GM12801 (cell line): ENCODE results near the gene CACNA1S.

Experiments
- TF ChIP-seq, protein P1 (sequence below): IDR thresholded peaks from one replicate; pipeline ENCODE4 v1.5.1; 2011; ENCODE audit warnings: control low read depth; ENCODE audit not compliant: insufficient read length; ENCODE audit errors: extremely low read depth

The CACNA1S gene

DNA sequence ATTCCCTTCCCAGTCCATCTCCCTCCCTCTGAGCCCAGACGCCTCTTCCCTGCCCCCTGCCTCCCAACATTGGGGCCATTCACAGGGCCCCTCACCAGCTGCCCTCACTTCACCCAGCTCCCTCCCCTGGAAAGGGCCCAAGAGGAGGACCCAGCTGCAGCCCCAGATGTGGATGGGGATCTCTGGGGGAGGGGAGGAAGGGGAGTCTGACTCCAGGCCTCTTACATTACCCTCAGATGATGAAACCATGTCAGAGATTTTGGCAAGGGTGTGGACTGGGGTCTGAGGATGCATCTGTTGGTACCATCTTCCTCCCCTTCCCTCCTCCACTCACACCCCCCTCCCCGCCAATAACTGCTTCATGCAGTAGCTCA is 87.6 kb downstream of the CACNA1S start:
- TF ChIP-seq, protein P1, sequence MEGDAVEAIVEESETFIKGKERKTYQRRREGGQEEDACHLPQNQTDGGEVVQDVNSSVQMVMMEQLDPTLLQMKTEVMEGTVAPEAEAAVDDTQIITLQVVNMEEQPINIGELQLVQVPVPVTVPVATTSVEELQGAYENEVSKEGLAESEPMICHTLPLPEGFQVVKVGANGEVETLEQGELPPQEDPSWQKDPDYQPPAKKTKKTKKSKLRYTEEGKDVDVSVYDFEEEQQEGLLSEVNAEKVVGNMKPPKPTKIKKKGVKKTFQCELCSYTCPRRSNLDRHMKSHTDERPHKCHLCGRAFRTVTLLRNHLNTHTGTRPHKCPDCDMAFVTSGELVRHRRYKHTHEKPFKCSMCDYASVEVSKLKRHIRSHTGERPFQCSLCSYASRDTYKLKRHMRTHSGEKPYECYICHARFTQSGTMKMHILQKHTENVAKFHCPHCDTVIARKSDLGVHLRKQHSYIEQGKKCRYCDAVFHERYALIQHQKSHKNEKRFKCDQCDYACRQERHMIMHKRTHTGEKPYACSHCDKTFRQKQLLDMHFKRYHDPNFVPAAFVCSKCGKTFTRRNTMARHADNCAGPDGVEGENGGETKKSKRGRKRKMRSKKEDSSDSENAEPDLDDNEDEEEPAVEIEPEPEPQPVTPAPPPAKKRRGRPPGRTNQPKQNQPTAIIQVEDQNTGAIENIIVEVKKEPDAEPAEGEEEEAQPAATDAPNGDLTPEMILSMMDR, result no peak

DNA sequence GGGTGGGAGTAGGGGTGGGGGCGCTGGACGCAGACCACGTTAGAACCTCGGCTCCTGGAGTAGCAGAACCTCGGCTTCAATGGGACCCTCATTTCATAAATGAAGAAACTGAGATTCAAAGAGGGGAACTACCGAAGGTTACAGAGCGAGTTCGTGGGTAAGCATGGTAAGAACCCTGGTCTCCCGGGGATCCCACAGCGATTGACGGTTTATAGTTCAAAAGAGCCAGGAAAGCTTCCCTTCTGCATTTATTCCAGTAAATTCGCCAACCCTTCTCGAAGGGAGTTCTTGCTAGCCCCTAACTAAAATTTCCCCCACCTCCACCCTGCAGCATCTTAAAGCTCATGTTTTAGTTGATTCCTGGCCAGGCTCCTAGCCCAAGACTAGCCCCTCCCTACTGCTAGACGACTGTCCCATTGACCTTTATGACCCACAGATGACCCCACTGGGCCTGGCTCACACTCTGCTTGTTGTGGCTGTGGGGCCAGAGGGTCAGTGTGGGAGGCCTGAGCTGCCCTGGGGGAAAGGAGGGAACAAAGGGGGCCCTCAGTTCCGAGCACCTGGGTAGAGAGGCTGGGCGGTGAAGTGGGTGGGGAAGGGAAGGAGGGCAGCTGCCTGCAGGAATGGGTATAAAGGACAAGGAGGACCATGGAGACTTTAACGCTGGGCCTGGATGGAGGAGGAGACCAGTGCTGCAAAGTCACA is 88.2 kb downstream of the CACNA1S start:
- TF ChIP-seq, protein P1, result no peak

DNA sequence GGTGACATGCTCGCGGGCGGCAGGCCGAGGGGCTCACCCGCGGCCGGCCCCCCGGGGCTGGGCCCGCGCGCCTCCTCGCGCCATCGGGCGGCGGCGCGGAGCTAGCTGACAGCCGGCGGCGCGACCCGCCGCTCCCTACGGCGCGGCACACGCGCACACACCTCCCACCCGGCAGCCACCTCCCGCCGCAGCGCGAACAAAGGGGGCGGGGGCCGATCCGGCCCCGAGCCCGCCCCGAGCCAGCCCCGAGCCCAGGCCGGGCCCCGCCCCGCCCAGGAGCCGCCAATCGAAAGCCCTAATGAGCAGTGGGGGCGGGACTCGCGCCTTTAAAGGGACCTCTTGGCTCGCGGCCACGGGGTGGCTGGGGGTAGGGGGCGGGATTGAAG is 88.7 kb downstream of the CACNA1S start, which contains the start of gene KIF21B:
KIF21B (minus strand) TSS at position 198 of the 386 bp plus-strand sequence. CDS start 331 bp downstream, outside the sequence.
- TF ChIP-seq, protein P1, result no peak

DNA sequence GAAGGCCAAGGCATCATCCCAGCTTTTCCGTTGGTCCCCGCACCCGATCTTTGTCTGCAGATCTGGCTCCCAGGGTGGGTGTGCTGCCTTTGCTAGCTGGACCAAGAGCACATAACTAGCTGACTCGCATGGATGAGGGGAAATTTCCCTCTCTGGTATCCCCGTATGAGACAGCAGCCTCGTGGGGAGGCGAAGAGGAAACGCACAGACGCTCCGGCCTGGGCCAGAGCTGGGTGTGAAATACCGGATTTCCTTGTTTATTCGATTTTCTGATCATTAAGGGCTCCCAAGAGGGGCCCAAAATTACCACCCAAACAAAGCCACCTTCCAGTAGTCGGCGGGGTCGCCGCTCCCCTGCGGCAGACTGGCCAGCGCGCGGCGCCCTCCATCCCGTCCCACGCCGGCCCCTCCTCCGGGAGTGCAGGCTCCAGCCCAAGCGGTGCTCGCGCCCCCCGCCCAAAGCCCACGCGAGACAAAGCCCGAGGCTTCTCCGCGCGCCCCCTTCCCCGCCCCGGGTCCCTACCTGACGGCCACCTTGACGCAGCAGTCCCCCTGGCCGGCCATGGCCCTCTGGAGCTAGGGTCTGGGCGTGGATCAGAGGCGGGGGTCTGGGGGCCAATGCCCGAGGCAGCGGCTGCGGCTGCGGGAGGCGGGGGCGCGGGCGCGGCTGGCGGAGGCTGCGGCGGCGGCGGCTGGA is 89.3 kb downstream of the CACNA1S start:
- TF ChIP-seq, protein P1, result no peak

DNA sequence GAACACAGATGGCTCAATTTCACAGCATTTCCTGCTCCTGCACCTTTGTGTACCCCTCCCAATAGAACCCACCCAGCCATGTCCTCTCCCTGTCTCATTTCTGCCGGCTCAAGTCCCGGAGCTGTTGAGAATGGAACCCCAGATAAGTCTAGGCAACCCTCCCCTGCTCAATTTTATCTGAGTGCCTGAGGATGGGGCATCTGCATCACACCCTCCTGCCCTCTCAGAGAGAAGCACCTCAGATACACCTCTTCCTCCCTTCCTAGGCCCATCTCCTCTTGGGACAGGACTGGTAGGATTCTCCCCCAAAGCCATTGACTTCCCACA is 89.8 kb downstream of the CACNA1S start:
- TF ChIP-seq, protein P1, result no peak

DNA sequence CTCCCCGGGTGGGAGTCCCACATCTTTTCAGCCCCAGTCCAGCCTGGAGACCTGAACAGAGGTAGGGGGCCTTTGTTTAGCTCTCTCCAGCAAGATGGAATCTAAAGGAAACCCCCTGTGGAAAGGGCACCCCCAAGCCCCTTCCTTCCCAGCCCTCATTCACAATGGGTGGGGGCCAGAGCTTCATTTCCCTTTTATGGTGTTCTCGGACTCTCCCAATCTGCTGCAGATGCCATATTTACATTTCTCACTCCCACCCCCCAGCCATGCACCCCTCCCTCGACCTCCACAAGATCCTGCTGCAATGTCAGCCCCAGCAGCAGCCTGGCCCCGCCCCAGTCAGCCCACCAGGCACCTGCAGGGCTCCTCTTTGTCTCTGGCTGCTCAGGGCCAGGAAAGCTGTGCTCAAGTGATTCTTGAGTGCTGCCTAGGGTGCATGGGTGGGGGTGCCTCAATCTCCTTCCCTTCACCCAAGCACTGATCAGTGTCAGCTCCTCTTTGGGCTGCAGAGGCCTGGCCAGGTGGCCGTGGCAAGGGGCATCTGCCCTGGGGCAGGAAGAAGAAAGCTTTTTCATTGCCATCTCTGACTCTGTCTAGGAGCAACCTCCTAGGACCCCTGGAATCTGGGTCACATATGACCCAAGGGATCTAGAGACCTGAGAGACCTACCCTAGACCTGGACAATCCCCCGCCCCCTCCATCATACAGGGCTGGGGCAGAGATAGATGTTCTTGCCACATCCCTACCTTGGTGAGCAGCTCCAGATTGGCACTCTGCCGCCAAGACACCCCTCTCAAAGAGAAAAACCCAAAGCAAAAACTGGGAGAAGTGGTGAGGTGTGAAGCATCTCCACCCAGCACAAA is 90.4 kb downstream of the CACNA1S start:
- TF ChIP-seq, protein P1, result no peak
